HG02973 (cell line): Measurements from ENCODE around the gene IL27RA.
A peak's percentile ranks its signal among the peaks of the same experiment; 100 is the strongest.

ENCODE experiments used
- ATAC-seq: cut with Tn5 transposase; IDR thresholded peaks from one replicate; pipeline ENCODE4 v1.9.1; 2021; ENCODE audit warnings: moderate library complexity; ENCODE audit not compliant: unreplicated experiment

IL27RA gene

GRCh38 chr19:14031719-14032480 lies at the start of gene IL27RA:
Gene IL27RA, plus strand, starts transcription at chr19:14031762. Its CDS starts 111 bp downstream, at chr19:14031873.
- ATAC-seq, result peak; percentile 54

- ATAC-seq, result no peak
Measured at GRCh38 chr19:13981988-13982501, 49.5 kb upstream of the IL27RA start.

GRCh38 chr19:13982773-13983172 lies 48.8 kb upstream of the IL27RA start:
- no peak for ATAC-seq

GRCh38 chr19:13983213-13983889 lies 48.2 kb upstream of the IL27RA start:
- no peak for ATAC-seq

- no peak for ATAC-seq
Measured at GRCh38 chr19:13984186-13984585, 47.4 kb upstream of the IL27RA start.

GRCh38 chr19:13984875-13985741 lies 46.5 kb upstream of the IL27RA start:
- no peak for ATAC-seq

GRCh38 chr19:13985771-13986347 lies 45.7 kb upstream of the IL27RA start:
- peak; percentile 10 for ATAC-seq

- ATAC-seq, result peak; percentile 67
Measured at GRCh38 chr19:13986348-13986904, 45.1 kb upstream of the IL27RA start.

- ATAC-seq, result no peak
Measured at GRCh38 chr19:13987101-13987890, 44.3 kb upstream of the IL27RA start.

GRCh38 chr19:13989487-13989886 lies 42.1 kb upstream of the IL27RA start:
- ATAC-seq, result no peak

- ATAC-seq, result no peak
Measured at GRCh38 chr19:13990085-13990484, 41.5 kb upstream of the IL27RA start.

GRCh38 chr19:13992025-13992424 lies 39.5 kb upstream of the IL27RA start:
- ATAC-seq, result no peak

- ATAC-seq, result no peak
Measured at GRCh38 chr19:13993590-13994300, 37.8 kb upstream of the IL27RA start.

GRCh38 chr19:13995017-13995728 lies 36.4 kb upstream of the IL27RA start:
- ATAC-seq, result no peak

- no peak for ATAC-seq
Measured at GRCh38 chr19:13995878-13996765, 35.4 kb upstream of the IL27RA start.

GRCh38 chr19:13996928-13997630 lies 34.5 kb upstream of the IL27RA start:
- no peak for ATAC-seq

GRCh38 chr19:13997631-13997962 lies 34.0 kb upstream of the IL27RA start:
- ATAC-seq, result no peak
